ENCODE results near the gene BOLA2B.
"Not testable (repeated sequence)": the region's sequence is repeated elsewhere in the genome, so short reads cannot be mapped to it uniquely, and the experiment has no call there.

Gene BOLA2B

DNA sequence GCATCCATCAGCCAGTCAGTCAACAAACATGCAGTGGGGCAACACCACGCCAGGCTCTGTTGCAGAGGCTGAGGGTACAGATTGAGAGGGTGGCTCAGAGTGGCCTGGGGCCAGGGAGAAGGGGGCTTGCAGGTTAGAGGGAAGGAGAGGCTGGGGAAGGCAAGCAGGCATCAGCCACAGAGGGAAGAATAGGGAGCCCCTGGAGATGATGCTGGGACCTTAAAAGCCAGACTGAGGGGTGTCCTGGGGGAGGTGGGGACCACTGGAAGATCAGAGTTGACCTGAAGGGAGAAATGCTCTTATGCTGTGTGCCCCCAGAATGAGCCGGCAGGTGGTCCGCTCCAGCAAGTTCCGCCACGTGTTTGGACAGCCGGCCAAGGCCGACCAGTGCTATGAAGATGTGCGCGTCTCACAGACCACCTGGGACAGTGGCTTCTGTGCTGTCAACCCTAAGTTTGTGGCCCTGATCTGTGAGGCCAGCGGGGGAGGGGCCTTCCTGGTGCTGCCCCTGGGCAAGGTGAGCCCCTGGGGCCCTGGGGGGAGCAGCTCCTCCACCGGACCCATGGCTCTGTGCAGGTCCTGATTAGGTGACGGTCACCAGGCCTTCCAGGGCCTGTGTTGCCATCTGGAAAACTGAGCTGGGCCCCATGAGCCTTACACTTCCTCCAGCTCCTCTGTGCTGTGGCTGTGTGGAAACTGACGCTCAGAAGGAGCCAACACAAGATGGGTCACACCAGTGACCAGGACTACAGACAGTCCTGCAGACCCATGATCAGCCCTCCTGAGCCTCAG is 8.4 kb downstream of the BOLA2B start:
- DNase-seq (ENCODE audit: low read depth in 1 of 2, low spot score in 1 of 2) = peak in 1 of 2 donors; percentile 5

DNA sequence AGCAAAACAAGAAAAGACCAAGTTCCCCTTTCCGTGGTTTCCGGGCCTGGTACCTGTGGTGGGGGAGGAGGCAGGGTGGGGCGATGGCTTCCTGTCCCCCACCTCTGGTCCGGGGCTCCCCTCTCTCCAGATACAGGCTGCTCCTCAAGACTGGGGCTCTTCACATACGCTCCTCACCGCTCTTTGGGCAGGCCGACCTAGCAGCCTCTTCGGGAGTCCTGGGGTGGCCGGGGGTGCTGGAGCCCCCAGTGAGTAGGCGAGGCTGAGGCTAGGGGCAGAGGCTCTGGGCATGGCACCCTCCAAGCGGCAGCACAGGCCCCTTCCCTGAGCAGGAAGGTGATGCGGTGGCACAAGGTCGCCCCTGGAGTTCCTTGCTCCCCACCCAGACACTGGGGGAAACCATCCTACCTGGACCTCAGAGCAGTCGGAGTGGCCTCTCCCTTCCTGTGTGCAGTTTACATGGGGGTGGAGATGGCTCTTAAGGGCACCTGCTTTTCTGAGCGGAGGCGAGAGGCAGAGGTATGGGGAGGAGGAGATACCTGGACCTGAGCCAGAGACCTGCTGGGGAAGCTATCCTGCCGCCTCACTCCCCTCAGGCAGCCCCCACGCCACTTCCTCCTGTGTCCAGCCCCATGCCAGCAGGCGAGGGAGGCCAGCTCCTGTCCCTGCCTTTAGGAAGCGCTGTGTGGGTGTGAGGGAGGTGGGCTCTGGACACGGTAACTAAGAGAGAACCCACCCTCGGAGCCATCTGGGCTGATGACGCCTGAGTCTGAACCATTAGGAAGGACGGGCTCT is 9.2 kb downstream of the BOLA2B start:
- peak; percentile 36 to 65 for DNase-seq (ENCODE audit: low read depth in 1 of 2, low spot score in 1 of 2)

DNA sequence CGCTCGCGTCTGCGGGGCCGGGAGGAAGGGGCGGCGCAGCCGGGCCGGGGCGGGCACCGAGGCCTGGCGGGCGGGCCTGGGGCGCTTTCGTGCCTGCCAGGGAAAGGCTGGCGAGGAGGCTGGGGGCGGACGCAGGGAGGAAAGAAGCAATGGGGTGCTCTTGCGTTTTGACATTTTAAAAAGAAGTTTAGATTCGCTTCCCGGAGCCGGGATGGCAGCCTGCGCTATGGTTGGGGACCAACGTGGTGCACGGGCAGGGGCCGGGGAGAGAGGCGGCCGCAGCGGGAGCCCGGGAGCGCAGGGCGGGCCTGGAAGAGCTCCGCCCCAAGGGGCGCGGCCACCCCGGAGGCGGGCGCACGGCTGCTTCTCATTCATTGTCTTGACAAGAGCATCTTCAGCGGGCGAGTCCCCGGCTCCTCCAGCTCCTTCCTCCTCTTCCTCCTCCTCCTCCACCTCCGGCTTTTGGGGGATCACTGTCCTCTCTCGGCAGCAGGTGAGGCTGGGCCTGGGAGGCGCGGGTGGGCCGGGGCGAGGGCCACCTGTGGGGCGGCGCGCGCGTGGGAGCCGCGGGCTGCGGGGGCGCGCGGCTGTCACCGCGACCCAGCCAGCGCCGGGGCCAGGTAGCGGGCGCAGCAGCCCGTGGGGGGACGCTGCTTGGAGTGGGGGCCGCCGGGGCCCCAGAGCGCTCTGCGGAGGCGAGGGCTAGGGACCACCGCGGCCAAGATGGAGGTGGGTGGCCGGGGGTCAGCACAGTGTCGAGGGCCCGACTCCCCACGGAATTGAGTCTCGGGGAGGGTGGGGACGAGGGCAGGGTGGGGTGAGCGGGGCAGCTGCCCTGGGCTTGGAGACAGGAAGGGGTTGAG is 10.0 kb downstream of the BOLA2B start, which contains the start of gene CORO1A:
CORO1A (plus strand) TSS at position 370 of the 863 bp plus-strand sequence. CDS start 1,608 bp downstream, outside the sequence.
- DNase-seq (ENCODE audit: low read depth in 1 of 2, low spot score in 1 of 2) = peak; percentile 72 to 73

DNA sequence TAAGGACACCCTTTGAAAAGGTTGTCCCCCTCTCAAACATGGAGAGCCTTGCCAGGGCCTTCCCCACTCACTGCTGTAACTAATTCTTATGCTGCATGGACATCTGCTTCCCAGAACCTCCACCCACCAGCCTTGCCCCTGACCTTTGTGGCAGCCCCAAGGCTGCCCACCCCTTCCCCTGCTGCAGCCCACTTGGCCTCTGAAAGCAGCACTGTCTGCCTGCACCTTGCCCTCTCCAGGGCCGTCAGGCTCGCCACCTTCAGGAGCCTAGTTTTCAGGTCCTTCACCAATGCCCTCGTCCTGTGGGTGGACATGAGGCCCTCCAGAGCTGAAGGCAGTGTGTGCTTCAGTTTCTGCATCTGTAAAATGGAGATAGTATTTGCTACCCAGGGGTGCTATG is 12.7 kb downstream of the BOLA2B start:
- DNase-seq (ENCODE audit: low read depth in 1 of 2, low spot score in 1 of 2) = no peak

DNA sequence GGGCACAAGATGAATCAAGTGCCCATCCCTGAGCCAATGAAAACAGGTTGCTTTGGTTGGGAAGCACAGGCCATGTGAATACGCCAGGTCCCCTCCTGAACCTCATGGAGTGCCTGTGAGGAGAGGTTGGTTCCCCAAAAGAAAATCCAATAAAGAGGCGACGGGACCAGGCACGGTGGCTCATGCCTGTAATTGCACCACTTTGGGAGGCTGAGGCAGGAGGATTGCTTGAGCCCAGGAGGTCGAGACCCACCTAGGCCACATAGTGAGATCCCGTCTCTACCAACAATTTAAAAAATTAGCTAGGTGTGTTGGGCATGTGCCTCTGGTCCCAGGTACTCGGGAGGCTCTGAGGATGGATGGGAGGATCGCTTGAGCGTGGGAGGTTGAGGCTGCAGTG is 13.5 kb downstream of the BOLA2B start:
- no peak for DNase-seq (ENCODE audit: low read depth in 1 of 2, low spot score in 1 of 2)

DNA sequence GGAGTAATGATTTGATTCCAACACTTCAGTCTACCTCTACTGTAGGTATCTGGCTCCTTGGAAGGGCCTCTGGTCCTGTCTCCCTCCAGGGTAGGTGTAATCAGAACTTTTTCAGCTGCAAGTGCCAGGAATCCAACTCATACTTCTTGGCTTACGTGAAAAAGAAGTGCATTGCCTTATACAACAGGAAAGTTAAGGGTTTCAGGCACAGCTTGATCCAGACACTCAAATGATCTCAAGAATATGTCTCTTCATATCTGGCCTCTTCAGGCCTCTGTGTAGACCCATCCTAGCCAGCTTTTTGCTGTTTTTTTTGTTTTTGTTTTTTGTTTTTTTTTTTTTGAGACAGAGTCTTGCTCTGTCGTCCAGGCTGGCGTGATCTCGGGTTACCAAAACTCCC is 14.3 kb downstream of the BOLA2B start:
- DNase-seq (ENCODE audit: low read depth in 1 of 2, low spot score in 1 of 2) = no peak

DNA sequence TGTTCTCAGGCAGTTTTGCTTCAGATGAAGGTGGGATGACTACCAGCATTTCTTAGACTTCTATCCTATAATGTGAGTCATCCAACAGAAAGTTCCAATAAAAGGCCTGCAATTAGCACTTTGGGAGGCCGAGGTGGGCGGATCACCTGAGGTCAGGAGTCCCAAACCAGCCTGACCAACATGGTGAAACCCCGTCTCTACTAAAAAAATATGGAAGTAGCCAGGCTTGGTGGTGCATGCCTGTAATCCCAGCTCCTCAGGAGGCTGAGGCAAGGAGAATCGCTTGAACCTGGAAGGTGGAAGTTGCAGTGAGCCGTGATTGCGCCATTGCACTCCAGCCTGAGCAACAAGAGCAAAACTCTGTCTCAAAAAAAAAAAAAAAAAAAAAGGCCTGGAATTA is 16.6 kb downstream of the BOLA2B start:
- DNase-seq (ENCODE audit: low read depth in 1 of 2, low spot score in 1 of 2) = not testable (repeated sequence)

DNA sequence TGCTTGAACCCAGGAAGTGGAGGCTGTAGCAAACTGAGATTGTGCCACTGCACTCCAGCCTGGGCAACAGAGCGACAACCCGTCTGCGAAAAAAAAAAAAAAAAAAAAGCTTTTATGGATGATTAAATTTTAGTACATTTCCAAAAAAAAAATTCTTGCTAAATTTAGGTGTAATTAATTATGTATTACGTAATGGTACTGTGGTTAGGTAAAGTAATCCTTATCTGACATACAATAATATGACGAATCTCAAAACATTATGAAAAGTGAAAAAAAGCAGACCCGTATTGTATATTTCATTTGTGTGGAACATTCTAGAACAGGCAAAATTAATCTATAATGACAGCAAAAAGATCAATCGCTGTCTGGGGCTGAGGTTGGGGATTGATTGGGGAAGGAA is 20.4 kb downstream of the BOLA2B start:
- DNase-seq (ENCODE audit: low read depth in 1 of 2, low spot score in 1 of 2) = no peak

DNA sequence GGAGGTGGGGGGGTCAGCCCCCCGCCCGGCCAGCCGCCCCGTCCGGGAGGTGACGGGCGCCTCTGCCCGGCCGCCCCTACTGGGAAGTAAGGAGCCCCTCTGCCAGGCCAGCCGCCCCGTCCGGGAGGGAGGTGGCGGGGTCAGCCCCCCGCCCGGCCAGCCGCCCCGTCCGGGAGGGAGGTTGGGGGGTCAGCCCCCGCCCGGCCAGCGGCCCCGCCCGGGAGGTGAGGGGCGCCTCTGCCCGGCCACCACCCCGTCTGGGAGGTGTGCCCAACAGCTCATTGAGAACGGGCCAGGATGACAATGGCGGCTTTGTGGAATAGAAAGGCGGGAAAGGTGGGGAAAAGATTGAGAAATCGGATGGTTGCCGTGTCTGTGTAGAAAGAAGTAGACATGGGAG is 23.3 kb downstream of the BOLA2B start:
- DNase-seq (ENCODE audit: low read depth in 1 of 2, low spot score in 1 of 2) = not testable (repeated sequence)

DNA sequence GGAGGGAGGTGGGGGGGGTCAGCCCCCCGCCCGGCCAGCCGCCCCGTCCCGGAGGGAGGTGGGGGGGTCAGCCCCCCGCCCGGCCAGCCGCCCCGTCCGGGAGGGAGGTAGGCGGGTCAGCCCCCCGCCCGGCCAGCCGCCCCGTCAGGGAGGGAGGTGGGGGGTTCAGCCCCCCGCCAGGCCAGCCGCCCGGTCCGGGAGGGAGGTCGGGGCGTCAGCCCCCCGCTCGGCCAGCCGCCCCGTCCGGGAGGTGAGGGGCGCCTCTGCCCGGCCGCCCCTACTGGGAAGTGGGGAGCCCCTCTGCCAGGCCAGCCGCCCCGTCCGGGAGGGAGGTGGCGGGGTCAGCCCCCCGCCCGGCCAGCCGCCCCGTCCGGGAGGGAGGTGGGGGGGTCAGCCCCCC is 24.1 kb downstream of the BOLA2B start:
- DNase-seq (ENCODE audit: low read depth in 1 of 2, low spot score in 1 of 2) = not testable (repeated sequence)

DNA sequence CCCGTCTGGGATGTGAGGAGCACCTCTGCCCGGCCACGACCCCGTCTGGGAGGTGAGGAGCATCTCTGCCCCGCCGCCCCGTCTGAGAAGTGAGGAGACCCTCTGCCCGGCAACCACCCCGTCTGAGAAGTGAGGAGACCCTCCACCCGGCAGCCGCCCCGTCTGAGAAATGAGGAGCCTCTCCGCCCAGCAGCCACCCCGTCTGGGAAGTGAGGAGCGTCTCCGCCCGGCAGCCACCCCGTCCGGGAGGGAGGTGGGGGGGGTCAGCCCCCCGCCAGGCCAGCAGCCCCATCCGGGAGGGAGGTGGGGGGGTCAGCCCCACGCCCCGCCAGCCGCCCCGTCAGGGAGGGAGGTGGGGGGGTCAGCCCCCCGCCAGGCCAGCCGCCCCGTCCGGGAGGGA is 24.7 kb downstream of the BOLA2B start:
- not testable (repeated sequence) for DNase-seq (ENCODE audit: low read depth in 1 of 2, low spot score in 1 of 2)

DNA sequence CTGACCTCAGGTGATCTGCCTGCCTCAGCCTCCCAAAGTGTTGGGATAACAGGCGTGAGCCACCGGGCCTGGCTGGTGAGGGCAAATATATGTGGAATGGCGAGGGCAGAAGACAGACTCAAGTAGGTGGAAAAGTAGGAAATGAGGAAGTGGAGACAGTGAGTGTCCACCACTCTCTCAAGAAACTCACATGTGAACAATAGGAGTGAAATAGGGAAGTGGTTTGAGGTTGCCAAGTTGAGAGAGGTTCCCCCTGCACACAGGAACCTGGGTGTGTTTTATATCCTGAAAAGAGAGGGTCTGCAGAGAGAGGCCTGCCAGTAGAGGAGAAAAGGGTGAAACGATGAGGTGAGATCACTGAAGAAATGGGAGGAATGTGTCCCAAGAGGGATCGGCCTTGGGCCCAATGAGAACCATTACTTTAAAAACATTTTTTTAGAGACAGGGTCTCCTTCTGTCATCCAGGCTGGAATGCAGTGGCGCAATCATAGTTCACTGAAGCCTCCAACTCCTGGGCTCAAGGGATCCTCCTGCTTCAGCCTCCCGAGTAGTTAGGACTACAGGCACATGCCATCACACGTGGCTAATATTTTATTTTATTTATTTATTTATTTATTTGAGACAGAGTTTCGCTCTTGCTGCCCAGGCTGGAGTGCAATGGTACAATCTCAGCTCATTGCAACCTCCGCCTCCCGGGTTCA is 27.1 kb downstream of the BOLA2B start:
- DNase-seq (ENCODE audit: low read depth in 1 of 2, low spot score in 1 of 2) = no peak

DNA sequence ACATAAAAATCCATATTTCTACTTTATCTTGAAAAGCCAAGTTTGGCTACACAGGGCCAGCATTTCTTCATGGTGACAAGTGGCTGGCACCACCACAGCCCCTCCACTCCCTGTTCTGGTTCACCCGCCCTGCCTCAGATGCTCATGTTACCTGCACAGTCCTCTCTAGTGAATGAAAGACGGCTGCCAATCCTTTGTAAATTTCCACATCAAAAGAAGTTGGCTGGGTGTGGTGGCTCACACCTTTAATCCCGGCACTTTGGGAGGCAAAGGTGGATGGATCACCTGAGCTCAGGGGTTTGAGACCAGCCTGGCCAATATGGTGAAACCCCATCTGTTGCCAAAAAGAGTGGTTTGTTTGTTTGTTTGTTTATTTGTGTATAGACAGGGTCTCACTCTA is 29.9 kb downstream of the BOLA2B start:
- no peak for DNase-seq (ENCODE audit: low read depth in 1 of 2, low spot score in 1 of 2)

DNA sequence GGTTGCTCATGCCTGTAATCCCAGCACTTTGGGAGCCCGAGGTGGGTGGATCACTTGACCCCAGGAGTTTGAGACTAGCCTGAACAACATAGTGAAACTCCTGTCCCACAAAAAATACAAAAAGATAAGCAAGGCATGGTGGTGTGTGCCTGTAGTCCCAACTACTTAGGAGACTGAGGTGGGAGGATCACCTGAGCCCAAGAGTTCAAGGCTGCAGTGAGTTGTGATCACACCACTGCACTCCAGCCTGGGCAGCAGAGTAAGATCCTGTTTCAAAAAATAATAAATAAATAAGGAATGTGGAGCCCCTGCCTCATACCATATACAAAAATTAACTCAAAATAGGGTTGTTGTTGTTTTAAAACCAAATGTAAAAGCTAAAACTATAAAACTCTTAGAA is 36.3 kb downstream of the BOLA2B start:
- DNase-seq (ENCODE audit: low read depth in 1 of 2, low spot score in 1 of 2) = no peak

DNA sequence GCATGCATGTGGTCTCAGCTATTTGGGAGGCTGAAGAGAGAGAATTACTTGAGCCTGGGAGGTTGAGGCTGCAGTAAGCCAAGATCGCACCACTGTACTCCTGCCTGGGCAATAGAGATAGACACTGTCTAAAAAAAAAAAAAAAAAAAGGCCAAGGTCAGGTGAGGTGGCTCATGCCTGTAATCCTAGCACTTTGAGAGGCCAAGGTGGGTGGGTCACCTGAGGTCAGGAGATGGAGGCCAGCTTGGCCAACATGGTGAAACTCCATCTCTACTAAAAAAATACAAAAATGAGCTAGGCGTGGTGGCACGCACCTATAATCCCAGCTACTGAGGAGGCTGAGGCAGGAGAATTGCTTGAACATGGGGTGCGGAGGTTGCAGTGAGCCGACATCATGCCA is 38.3 kb downstream of the BOLA2B start:
- no peak for DNase-seq (ENCODE audit: low read depth in 1 of 2, low spot score in 1 of 2)

DNA sequence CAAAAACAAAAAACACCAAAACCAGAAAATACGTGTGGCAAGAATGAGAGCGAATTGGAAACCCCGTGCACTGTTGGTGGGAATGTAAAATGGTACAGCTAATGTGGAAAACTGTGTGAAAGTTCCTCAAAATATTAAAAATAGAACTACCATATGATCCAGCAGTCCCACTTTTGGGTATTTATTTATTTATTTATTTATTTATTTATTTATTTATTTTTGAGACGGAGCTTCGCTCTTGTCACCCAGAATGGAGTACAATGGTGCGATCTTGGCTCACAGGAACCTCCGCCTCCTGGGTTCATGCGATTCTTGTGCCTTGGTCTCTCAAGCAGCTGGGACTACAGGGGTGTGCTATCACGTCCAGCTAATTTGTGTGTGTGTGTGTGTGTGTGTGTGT is 40.9 kb downstream of the BOLA2B start:
- no peak for DNase-seq (ENCODE audit: low read depth in 1 of 2, low spot score in 1 of 2)

DNA sequence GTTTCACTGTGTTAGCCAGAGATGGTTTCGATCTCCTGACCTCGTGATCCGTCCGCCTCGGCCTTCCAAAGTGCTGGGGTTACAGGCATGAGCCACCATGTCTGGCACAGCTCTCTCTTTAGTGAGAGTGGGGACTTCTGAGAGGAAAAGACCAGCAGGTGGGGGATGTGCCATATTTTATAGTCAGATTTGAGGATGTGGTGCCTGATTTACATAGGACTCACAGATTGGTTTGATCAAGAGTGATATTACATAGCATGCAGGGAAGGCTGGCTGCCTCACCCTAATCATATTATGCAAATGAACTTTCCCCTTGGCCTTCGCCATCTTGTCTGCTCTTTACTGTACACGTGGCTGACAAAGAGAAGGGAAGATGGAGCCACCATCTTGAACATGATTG is 42.4 kb downstream of the BOLA2B start:
- no peak for DNase-seq (ENCODE audit: low read depth in 1 of 2, low spot score in 1 of 2)

DNA sequence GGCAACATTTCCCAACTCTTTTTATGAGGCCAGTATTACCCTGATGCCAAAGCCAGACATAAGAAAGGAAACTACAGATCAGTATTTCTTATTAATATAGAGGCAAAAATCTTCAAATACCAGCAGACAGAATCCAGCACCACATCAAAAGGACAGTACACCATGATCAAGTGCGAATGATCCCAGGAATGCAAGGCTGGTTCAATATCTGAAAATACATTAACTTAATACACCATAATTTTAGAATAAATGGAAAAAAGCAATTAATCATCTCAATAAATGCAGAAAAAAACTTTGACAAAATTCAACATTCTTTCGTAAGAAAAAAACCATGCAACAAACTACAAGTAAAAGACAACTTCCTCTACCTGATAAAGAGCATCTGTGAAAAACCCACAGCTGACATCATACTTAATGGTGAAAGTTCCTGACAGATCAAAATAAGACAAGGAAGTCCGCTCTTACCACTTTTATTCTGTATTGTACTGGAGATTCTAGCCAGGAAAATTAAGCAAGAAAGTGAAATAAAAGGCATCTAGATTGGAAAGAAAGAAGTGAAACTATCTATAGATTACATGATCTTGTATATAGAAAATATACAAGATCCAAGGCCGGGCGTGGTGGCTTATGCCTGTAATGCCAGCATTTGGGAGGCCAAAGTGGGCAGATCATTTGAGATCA is 44.1 kb downstream of the BOLA2B start:
- no peak for DNase-seq (ENCODE audit: low read depth in 1 of 2, low spot score in 1 of 2)

DNA sequence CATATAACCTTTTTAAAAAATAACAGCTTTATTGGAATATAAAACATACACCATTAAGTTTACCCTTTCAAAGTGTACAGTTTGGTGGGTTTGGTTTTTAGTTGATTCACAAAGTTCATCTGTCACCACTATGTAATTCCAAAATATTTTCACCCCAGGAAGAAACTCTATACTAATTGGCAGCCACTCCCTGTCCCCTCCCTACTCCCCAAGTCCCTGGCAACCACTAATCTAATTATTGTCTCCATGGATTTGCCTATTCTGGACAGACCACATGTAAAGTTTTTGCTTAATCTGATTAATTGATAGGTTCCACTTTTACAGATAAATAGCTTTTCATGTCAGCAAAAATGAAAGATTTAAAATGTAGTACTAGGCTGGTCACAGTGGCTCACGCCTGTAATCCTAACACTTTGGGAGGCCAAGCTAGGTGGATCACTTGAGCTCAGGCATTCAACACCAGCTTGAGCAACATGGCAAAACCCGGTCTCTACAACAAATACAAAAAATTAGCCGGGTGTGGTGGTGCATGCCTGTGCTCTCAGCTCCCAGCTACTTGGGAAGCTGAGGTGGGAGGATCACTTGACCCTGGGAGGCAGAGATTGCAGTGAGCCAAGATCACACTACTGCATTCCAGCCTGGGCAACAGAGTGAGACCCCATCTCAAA is 45.5 kb downstream of the BOLA2B start:
- DNase-seq (ENCODE audit: low read depth in 1 of 2, low spot score in 1 of 2) = no peak

DNA sequence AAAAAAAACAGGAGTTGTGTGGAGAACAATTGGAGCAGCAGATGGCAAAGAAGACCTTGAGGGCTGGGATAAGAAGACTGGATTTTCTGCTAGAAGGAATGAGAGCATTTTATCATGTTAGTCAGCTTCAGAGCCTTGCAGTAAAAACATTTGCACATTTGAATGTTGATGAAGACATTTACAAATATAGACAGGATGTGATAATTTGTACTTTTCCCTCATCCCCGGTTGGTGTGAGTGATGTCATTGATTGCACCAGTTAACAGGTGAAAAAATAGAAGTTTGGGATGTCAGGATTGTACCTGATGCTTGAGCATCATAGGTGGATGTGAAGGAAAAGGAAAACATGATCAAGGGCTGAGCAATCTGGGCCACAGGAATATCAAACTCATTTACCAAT is 47.8 kb downstream of the BOLA2B start:
- no peak for DNase-seq (ENCODE audit: low read depth in 1 of 2, low spot score in 1 of 2)
